Embryonic facial prominence (tissue), 1 donor: ENCODE results near the gene EPC2.

ENCODE experiments used
- DNase-seq: peaks from one replicate; pipeline ENCODE4 v3.0.0-alpha.2; 2016; ENCODE audit errors: extremely low spot score

EPC2 gene

DNA sequence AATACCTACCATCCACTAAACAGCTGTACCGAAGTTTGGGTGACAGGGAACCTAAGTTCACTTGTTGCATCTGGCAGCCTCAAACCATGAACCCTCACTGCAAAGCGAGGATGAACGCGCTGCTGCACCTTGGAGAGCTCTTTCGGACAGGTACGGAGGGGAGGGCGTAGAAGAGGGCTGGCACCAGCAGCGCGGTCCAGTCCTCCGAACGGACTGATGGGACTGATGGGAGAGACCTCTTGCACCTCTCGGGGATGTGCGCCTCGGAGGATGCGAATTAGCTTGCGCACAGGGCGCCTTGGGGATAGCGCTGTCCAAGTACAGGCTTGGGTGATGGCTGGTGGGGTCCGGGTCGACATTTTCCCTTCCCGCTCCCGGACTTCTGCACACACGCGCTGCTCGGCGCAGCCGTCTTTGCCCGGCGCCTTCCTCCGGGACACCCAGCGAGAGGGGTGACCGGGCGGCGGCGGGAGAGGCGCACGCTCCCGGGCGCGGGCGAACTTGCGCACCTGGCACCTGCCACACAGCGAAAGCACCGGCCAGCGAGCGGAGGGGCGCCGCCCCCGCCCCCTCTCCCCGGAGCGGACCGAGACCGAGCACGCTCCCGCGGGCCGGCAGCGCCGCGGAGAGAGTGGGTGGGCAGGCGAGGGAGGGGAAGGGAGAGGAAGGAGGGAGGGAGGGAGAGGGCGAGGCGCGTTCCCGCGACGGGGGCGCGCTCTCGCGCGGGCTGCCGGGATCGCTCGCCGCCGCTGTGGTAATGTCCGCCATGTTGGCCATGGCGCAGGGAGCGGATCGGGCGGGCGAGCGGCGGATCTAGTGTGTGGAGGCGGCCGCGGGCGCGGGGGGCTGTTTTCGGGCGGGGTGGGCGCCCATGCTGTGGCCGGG, at the start of gene EPC2:
Gene EPC2, plus strand, starts transcription at position 754 of the 885 bp plus-strand sequence. CDS start 267 bp downstream, outside the sequence.
- DNase-seq = peak; percentile 64

DNA sequence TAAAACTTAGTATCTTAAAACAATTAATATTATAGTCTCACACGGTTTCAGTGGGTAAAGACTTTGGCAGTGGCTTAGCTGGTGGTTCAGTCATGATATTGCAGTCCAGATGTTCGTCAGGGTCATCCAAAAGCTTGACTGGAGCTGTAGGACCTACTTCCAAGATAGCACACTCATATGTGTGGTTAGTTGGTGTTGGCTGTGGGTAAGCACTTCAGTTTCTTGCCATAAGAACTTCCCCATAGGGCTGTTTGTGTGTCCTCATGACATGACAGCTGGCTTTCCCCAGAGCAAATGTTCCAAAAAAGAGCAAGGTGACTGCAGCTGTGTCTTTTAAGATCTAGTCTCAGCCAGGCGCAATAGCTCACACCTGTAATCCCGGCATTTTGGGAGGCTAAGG, 48.5 kb upstream of the EPC2 start:
- no peak for DNase-seq

GRCh38 chr2:148599109-148599991, 45.2 kb upstream of the EPC2 start:
- no peak for DNase-seq

GRCh38 chr2:148602885-148603561, 41.5 kb upstream of the EPC2 start:
- no peak for DNase-seq

DNA sequence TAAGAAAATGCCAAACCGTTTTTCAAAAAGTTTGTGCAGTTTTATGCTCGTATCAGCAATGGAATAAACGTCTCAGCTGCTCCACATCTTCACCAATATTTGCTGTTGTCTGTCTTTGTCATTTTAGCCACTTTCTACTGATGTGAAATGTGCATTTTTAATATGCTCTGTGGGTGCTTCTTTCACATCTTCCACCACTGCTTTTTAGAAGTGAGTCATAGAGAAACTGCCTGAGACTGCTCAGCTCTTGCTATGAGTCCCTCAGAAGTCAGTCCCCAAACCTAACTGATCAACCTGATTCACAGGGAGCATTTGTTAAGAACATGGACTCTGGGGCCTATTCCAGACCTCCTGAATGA, 41.0 kb upstream of the EPC2 start:
- DNase-seq = no peak

DNA sequence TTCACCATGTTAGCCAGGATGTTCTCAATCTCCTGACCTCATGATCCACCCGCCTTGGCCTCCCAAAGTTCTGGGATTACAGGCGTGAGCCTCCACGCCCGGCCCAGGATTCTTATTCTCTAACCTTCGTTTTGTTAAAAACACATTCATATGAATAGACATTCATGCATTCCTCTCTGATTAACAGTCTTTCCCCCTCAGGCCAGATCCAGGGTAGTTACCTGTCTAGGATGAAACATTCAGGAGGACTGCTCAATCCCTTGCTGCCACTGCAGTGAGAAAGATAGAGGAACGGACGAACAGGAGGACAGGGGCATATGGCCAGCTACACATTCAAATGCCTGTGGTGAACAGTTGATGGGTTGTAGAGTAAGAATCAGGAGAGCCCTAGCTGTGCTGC, 39.6 kb upstream of the EPC2 start:
- DNase-seq = no peak

DNA sequence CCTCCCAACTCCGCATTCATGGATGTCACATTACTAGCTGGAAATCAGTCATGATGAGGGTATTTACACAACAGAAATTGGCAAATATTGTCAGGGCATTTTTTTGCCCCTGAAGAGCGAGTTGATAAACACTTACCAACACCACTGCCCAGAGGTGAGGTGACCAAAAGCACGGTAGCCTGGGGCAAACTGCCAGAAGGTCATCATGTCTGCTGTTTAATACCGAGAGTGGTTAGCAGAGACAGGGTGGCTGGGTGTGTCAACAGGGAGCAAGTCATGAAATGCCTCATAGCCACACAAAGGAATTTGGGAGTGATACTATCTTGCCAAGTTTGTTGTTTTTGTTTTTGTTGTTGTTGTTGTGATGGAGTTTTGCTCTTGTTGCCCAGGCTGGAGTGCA, 37.0 kb upstream of the EPC2 start:
- DNase-seq = no peak

GRCh38 chr2:148613231-148614013, 31.1 kb upstream of the EPC2 start:
- no peak for DNase-seq

- no peak for DNase-seq
Observed at GRCh38 chr2:148614014-148614321, 30.6 kb upstream of the EPC2 start.

GRCh38 chr2:148614322-148615049, 30.1 kb upstream of the EPC2 start:
- DNase-seq = peak; percentile 40

DNA sequence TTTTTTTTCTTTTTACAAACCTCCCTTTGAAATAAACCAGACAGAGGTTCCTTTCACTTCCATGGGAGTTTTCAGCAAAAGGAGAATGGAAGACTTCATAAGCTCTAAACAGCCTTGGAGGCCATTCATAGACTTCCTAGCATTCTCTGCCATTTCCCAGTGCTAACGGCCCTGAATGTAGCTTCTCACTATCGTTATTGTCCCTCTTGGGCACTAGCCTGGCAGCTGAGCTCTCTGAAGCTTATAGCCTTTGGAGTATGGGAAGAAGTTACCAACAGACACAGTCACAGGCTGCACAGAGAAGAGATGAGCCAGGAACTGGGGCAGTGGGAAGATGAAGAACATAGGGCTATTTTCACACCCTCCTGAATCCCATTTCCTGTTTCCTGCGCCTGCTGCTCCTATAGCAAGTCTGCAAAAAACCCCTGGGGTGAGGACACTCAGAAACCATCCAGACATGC, 29.1 kb upstream of the EPC2 start:
- DNase-seq = no peak

DNA sequence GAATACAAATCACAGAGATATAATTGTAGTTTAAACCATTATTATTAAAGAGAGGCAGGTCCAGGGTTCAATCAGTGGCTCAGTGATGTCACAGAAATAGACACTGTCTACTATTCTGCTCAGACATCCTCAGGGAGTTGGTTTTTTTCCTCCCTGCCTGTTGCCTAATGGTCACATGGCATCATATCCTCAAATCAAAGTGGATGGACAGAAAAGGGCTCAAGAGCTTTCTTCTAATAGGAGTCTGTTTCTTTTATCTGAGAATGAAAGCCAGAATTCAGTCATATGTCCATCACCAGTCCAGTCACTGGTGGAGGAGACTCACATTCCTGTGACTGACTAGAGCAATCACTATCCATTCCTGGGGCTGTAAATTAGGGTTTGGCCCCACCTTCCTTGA, 27.9 kb upstream of the EPC2 start:
- DNase-seq = no peak

- no peak for DNase-seq
Observed at GRCh38 chr2:148617219-148617618, 27.3 kb upstream of the EPC2 start.

DNA sequence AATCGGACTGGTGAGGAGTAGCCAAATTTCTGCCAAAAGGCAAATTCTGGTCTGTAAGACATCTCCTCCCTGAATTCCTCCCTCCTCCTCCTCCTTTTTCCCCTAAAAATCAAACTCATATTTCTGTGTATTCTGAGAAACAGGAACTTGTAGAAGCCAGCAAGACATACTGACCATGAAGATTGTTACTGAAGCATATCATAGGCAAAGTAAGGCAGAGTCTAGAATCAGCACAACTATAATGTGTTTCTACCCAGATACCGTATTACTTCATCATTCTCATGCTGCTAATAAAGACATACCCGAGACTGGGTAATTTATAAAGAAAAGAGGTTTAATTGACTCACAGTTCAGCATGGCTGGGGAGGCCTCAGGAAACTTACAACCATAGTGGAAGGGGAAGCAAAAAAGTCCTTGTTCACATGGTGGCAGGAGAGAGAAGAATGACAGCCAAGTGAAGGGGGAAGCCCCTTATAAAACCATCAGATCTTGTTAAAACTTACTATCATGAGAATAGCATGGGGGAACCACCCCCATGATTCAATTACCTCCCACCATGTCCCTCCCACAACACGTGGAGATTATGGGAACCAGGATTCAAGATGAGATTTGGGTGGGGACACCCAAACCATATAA, 24.9 kb upstream of the EPC2 start:
- DNase-seq = no peak

DNA sequence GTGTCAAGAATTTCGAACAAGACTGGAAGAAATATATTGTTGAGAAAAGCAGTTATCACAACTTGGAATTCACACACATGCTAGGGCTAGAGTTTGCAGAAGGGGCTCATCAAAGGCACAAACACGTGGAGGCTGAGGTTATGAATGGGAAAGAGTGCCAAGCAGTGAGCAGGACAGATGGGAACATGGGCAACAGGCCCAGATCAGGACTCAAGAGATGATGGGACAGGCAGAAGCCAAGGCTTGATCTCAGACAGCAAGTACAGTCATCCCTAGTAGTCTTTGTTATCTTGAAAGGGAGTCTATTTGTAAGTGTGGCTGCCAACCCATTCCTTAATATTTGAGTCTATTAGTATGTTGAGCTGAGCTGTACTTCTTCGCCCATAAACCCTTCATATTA, 22.2 kb upstream of the EPC2 start:
- no peak for DNase-seq

DNA sequence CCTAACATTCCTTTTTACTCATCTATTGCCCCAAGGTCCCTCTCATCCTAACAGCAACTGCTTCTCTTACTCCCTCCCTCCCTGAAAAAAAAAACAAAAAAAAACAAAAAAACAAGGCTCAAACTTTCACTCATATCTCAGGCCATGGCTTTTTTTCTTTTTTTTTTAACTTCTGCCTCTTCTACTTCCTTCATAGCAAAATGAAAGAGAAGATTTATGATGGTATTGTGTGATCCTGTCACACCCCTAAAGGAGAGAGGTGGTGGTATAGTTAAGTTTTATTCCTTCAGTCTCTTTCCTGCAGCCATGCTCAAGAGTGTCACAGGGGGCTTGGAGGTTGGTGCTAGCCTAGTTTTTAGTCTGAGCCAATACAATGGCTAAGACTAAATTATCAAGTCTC, 21.5 kb upstream of the EPC2 start:
- no peak for DNase-seq

DNA sequence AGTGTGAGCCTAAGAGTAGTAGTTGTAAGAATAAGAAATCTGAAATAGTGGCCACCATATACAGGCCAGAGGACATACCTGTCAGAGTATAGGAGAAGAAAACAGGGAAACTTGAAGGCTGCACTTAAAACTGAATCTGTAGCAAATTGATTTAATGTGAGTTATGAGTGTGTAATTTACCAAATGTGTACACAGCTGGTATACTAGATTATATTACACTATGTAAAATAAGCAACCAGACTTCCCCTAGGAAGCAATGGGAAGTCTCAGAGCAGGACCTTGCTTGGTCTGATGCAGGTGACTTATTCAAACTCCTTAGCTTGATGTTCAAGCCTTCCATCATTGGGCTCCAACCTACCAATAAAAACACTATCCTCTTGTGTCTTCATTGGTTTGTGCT, 17.3 kb upstream of the EPC2 start:
- no peak for DNase-seq

DNA sequence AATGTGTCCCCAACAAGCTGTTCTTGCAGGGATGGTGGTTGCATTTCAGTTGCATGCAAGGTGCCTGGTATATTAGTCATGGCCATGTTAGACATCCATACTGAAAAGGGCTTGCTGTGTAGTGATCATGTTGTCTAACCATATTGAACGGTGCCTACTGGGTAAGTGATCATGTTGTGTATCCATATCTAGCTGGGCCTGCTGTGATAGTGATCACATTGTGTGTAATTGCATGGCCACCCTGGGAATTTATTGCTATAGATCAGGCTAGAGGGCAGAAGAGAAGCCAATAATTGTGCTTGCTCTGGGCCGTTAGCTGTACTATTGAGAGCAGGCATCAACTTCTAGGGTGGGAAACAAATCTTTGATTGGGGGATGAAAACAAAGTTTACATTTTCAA, 9.8 kb upstream of the EPC2 start:
- no peak for DNase-seq

DNA sequence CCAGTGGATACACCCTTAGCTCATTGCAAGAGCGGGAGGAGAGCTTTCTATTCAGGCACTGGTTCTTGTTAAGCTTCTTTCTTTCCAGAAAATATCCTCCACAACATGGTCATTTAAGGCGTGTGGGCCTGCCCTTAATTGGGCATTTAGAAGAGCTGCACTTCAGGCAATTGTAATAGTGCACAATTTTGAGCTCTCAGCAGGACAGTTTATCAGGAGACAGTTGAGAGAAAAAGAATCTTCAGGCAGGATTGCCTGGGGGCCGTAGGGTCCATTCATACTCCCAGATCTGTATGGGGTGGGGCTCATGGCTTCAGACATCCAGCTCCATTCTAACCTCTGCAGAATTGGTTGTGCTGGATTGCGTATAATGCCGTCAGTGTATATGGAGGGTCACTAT, 6.0 kb upstream of the EPC2 start:
- DNase-seq = no peak

- no peak for DNase-seq
Observed at GRCh38 chr2:148640767-148641166, 3.8 kb upstream of the EPC2 start.
